ENCODE results near the gene E2F6.

DNA sequence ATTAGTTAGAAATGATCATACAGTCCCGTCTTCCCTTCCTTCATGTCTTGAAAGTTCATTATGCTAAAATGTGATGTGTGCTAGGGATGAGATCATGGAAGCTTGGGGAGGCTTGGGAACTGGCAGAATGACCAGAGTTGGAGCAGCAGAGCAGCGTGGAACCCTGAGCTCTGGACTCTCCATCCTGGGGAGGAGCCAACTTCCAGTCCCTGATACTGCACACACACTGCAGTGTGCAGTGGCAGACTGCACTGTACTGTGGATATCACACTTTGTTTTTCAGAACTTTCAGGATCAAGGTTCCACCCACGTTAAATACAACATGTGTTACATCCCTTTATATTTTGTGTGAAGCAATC is 40.6 kb upstream of the E2F6 start:
- TF ChIP-seq, protein P1, sequence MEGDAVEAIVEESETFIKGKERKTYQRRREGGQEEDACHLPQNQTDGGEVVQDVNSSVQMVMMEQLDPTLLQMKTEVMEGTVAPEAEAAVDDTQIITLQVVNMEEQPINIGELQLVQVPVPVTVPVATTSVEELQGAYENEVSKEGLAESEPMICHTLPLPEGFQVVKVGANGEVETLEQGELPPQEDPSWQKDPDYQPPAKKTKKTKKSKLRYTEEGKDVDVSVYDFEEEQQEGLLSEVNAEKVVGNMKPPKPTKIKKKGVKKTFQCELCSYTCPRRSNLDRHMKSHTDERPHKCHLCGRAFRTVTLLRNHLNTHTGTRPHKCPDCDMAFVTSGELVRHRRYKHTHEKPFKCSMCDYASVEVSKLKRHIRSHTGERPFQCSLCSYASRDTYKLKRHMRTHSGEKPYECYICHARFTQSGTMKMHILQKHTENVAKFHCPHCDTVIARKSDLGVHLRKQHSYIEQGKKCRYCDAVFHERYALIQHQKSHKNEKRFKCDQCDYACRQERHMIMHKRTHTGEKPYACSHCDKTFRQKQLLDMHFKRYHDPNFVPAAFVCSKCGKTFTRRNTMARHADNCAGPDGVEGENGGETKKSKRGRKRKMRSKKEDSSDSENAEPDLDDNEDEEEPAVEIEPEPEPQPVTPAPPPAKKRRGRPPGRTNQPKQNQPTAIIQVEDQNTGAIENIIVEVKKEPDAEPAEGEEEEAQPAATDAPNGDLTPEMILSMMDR (IDR thresholded peaks at IDR 0.05; ENCODE audit: insufficient read depth, low read length), result no peak
- TF ChIP-seq POLR2AphosphoS5 (IDR thresholded peaks at IDR 0.05; ENCODE audit: low read depth), result no peak
